H1 (cell line): ENCODE data around the gene L3MBTL2. TPM values are rescaled to one million over a fixed set of nuclear protein-coding genes. Genes with fewer than 3 reads are reported as not detected.

Experiments used
- CTCF ChIA-PET: fragments of 300-600 bp; sonication (Branson Sonifier 250); formaldehyde crosslinking; loops from one replicate; lab custom pipeline; 2021; ENCODE audit not compliant: partially characterized antibody; lab: Charles Lee
- POLR2A ChIA-PET: fragments of 300-600 bp; sonication (Branson Sonifier 250); formaldehyde crosslinking; loops from one replicate; lab custom pipeline; 2021; ENCODE audit warnings: inconsistent platforms; ENCODE audit not compliant: partially characterized antibody; lab: Charles Lee
- DNase-seq, 2 experiments: peaks; one replicate each; pipeline versions ENCODE4 v3.0.0 to v3.0.0-alpha.2; 2010 to 2022; ENCODE audit warnings: low spot score in 2 of 2, low read depth in 1 of 2, mixed read lengths in 1 of 2
- FAIRE-seq: peaks from 2 replicates; lab custom pipeline; 2011; peaks lifted over from hg19 to GRCh38; lab: Jason Lieb, UNC
- H2AFZ ChIP-seq: 2 replicates; pipeline ENCODE4 v1.8.1; 2012; ENCODE audit warnings: low read length, inconsistent platforms
- H2AK5ac ChIP-seq: 2 replicates; pipeline ENCODE4 v1.6.1; 2013; ENCODE audit warnings: low read depth, low read length
- H2BK120ac ChIP-seq: replicated peaks from 2 replicates; pipeline ENCODE3; 2013; ENCODE audit warnings: low read depth, low read length, inconsistent platforms
- H2BK12ac ChIP-seq: 2 replicates; pipeline ENCODE4 v1.6.1; 2013; ENCODE audit warnings: low read depth, low read length
- H2BK15ac ChIP-seq: 2 replicates; pipeline ENCODE4 v1.6.1; 2013; ENCODE audit warnings: low read length
- H2BK20ac ChIP-seq: 2 replicates; pipeline ENCODE4 v1.6.1; 2013; ENCODE audit warnings: low read length
- H2BK5ac ChIP-seq: 2 replicates; pipeline ENCODE4 v1.6.1; 2013; ENCODE audit warnings: low read depth, low read length
- H3K14ac ChIP-seq: 2 replicates; pipeline ENCODE4 v1.6.1; 2013; ENCODE audit warnings: inconsistent platforms; ENCODE audit not compliant: insufficient read length
- H3K18ac ChIP-seq: 2 replicates; pipeline ENCODE4 v1.6.1; 2013; ENCODE audit warnings: low read length; ENCODE audit errors: extremely low read depth
- H3K23ac ChIP-seq: 2 replicates; pipeline ENCODE4 v1.6.1; 2013; ENCODE audit warnings: inconsistent platforms; ENCODE audit not compliant: insufficient read length
- H3K23me2 ChIP-seq: 2 replicates; pipeline ENCODE4 v1.6.1; 2013; ENCODE audit warnings: low read depth, low read length
- H3K27ac ChIP-seq: 2 replicates; pipeline ENCODE4 v1.6.1; 2011; ENCODE audit warnings: low read depth, low read length, inconsistent platforms
- H3K27me3 ChIP-seq, 4 experiments: replicated peaks in 1 of 4; 1 replicate in 1 of 4; 2 replicates in 3 of 4; pipeline versions ENCODE4 v1.6.1 to v1.8.1; 2011 to 2013; ENCODE audit warnings: low read length in 3 of 4, mild to moderate bottlenecking in 3 of 4, inconsistent platforms in 2 of 4, mixed read lengths in 2 of 4, moderate library complexity in 1 of 4; ENCODE audit not compliant: control insufficient read depth in 3 of 4, insufficient read depth in 3 of 4; ENCODE audit errors: extremely low read depth in 1 of 4
- H3K36me3 ChIP-seq, 4 experiments: 2 replicates each; pipeline versions ENCODE4 v1.6.1 to v1.8.1; 2011 to 2013; ENCODE audit warnings: mild to moderate bottlenecking in 4 of 4, low read length in 3 of 4, moderate library complexity in 2 of 4, control low read depth in 1 of 4, inconsistent platforms in 1 of 4; ENCODE audit not compliant: insufficient read depth in 4 of 4, control insufficient read depth in 2 of 4
- H3K4ac ChIP-seq: replicated peaks from 2 replicates; pipeline ENCODE3; 2013; ENCODE audit warnings: low read length, low read depth, mixed read lengths, inconsistent platforms; ENCODE audit not compliant: insufficient read length
- H3K4me1 ChIP-seq, 4 experiments: replicated peaks in 1 of 4; 1 replicate in 1 of 4; 2 replicates in 3 of 4; pipeline versions ENCODE4 v1.6.1 to v1.8.1; 2011 to 2013; ENCODE audit warnings: low read length in 3 of 4, inconsistent platforms in 2 of 4, mixed read lengths in 1 of 4; ENCODE audit not compliant: insufficient read depth in 4 of 4, control insufficient read depth in 3 of 4
- H3K4me2 ChIP-seq, 2 experiments: 2 replicates each; pipeline versions ENCODE4 v1.6.1 to v1.8.1; 2011 to 2013; ENCODE audit warnings: low read depth in 2 of 2, low read length in 2 of 2, control low read depth in 1 of 2, inconsistent platforms in 1 of 2, mild to moderate bottlenecking in 1 of 2; ENCODE audit not compliant: insufficient read depth in 1 of 2
- H3K4me3 ChIP-seq, 4 experiments: fragments of 200-600, 300-600 bp in 1 of 4; sonication (generic), shearing (Covaris generic), sonication (Bioruptor Twin) in 1 of 4; 2 replicates each; pipeline versions ENCODE4 v1.5.1 to v1.8.1; 2011 to 2016; ENCODE audit warnings: low read length in 4 of 4, low read depth in 3 of 4, control low read depth in 2 of 4, inconsistent platforms in 2 of 4, mild to moderate bottlenecking in 2 of 4, mixed read lengths in 1 of 4, moderate library complexity in 1 of 4; ENCODE audit not compliant: insufficient read depth in 2 of 4; ENCODE audit errors: extremely low read depth in 1 of 4
- H3K56ac ChIP-seq: replicated peaks from 2 replicates; pipeline ENCODE3; 2013; ENCODE audit warnings: low read depth, mild to moderate bottlenecking, mixed read lengths, low read length, inconsistent platforms; ENCODE audit not compliant: insufficient read length
- H3K79me1 ChIP-seq: 2 replicates; pipeline ENCODE4 v1.6.1; 2013; ENCODE audit warnings: low read depth, low read length, control low read depth
- H3K79me2 ChIP-seq, 2 experiments: 2 replicates each; pipeline versions ENCODE4 v1.6.1 to v1.8.1; 2012 to 2013; ENCODE audit warnings: low read length in 2 of 2, mild to moderate bottlenecking in 2 of 2, inconsistent platforms in 1 of 2; ENCODE audit not compliant: insufficient read depth in 2 of 2, control insufficient read depth in 1 of 2
- H3K9ac ChIP-seq, 4 experiments: replicated peaks in 1 of 4; 1 replicate in 1 of 4; 2 replicates in 3 of 4; pipeline versions ENCODE4 v1.6.1 to v1.8.1; 2011 to 2013; ENCODE audit warnings: low read depth in 3 of 4, low read length in 3 of 4, control low read depth in 2 of 4, mild to moderate bottlenecking in 2 of 4, moderate library complexity in 2 of 4, inconsistent platforms in 1 of 4; ENCODE audit errors: extremely low read depth in 1 of 4
- H3K9me3 ChIP-seq, 2 experiments: 2 replicates each; pipeline versions ENCODE4 v1.6.1 to v1.8.1; 2012 to 2013; ENCODE audit warnings: mild to moderate bottlenecking in 2 of 2, moderate library complexity in 2 of 2, control low read depth in 1 of 2, inconsistent platforms in 1 of 2, low read depth in 1 of 2, low read length in 1 of 2, mixed read lengths in 1 of 2; ENCODE audit not compliant: insufficient read depth in 2 of 2
- H4K20me1 ChIP-seq, 2 experiments: replicated peaks in 1 of 2; 2 replicates each; pipeline versions ENCODE3 to v1.8.1; 2011 to 2013; ENCODE audit warnings: inconsistent platforms in 2 of 2, low read length in 2 of 2, mild to moderate bottlenecking in 1 of 2; ENCODE audit not compliant: insufficient read depth in 2 of 2, control insufficient read depth in 1 of 2
- H4K5ac ChIP-seq: 2 replicates; pipeline ENCODE4 v1.6.1; 2013; ENCODE audit warnings: low read length, low read depth, mixed read lengths, inconsistent platforms; ENCODE audit not compliant: insufficient read length
- H4K8ac ChIP-seq: 2 replicates; pipeline ENCODE4 v1.8.0; 2013; ENCODE audit warnings: mild to moderate bottlenecking, moderate library complexity, low read length, inconsistent platforms; ENCODE audit not compliant: insufficient read depth; ENCODE audit errors: extremely low read depth
- H4K91ac ChIP-seq: replicated peaks from 2 replicates; pipeline ENCODE3; 2013; ENCODE audit warnings: low read length, mixed read lengths, inconsistent platforms; ENCODE audit not compliant: insufficient read length
- ASH2L ChIP-seq: fragments of 200-600, 300-600 bp; sonication (generic); IDR thresholded peaks from one replicate; pipeline ENCODE4 v1.7.1; 2017; ENCODE audit warnings: low read length
- EGR1 ChIP-seq: IDR thresholded peaks from 2 replicates; pipeline ENCODE4 v1.6.1; 2011; ENCODE audit warnings: low read depth, low read length, borderline replicate concordance
- POLR2A ChIP-seq, 2 experiments: IDR thresholded peaks; 1 replicate in 1 of 2; 2 replicates in 1 of 2; pipeline ENCODE4 v1.6.1; 2011; ENCODE audit warnings: low read depth in 2 of 2, low read length in 2 of 2, mild to moderate bottlenecking in 2 of 2; ENCODE audit errors: control extremely low read depth in 1 of 2
- RFX5 ChIP-seq: IDR thresholded peaks from 2 replicates; pipeline ENCODE4 v1.6.1; 2011; ENCODE audit warnings: low read depth, low read length, improper control_type of control experiment, borderline replicate concordance
- SUZ12 ChIP-seq: fragments of 200-600 bp; sonication (generic); IDR thresholded peaks from 2 replicates; pipeline ENCODE4 v1.6.1; 2012; ENCODE audit warnings: mild to moderate bottlenecking, inconsistent platforms, low read length, moderate library complexity, mixed read lengths
- WGBS, 2 experiments: shearing (Covaris generic) in 1 of 2; methylation state at CpG; one replicate each; pipeline versions ENCODE4 v1.1.6 to v1.1.7; 2013 to 2015; ENCODE audit warnings: low lambda C conversion rate in 2 of 2, mixed read lengths in 2 of 2, inconsistent platforms in 1 of 2, low coverage in 1 of 2, missing lambda C conversion rate in 1 of 2; ENCODE audit not compliant: insufficient replicate concordance in 2 of 2, insufficient coverage in 1 of 2, insufficient read length in 1 of 2; ENCODE audit errors: extremely low coverage in 1 of 2, missing lambda C conversion rate in 1 of 2; 5-methylcytosine and 5-hydroxymethylcytosine counted together
- polyA plus RNA-seq, 7 experiments: library from polyadenylated mRNA; depleted of rRNA in 3 of 7; stranded (reverse) in 5 of 7; unstranded in 2 of 7; fragments of >200 nt in 5 of 7; fragments of 200-250 nt in 2 of 7; gene quantifications; 1 replicate in 5 of 7; 2 replicates in 1 of 7; 4 replicates in 1 of 7; pipeline versions ENCODE4 v1.2.1 to v1.2.3, GENCODE V29; 2011 to 2013; ENCODE audit warnings: missing spikeins in 2 of 7, mixed read lengths in 2 of 7
- total RNA-seq: library from RNA; stranded (reverse); fragmentation: NEBNext Ultra II Directional; extraction: Animal tissue kit (Norgen Biotek cat#: 25700); gene quantifications from 2 replicates; pipeline ENCODE4 v1.2.1, GENCODE V29; 2021

Gene L3MBTL2
- total and polyA plus RNA-seq, 2 of the 8 experiments (the other 6 are each of a cell fraction or from before 2014, with no cell fraction given) = 23.9 to 24.9 TPM

DNA sequence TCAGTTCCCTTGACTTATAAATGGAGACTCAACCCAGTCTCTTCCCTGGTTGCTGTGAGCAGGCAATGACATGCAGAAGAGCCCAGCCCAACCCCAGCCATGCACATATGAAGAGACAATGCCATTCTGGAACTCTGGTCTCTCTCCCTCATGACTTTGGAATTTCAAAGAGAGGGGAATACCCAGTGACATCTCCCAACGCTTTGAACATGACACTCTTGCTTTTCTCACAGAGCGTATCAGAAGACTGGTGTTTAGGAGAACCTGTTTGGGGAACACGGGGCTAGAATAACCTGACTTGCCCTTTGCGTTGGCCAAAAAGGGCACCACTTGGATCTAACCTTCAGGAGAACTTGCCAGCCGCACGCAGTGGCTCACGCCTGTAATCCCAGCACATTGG is 68.0 kb downstream of the L3MBTL2 start:
- Histone ChIP-seq H3K27me3 (no peaks in the 10 kb centered on the region), H3K36me3 (peaks cover 42 to 88% (median 67%) of the 10 kb centered on the region in 4 experiments), H3K27ac (no peak overlapping the region), H3K9ac (no peak overlapping the region), H4K91ac (no peak overlapping the region), H4K5ac (no peak overlapping the region), H2AK5ac (no peak overlapping the region), H3K56ac (no peak overlapping the region), H2BK20ac (no peak overlapping the region), H3K4me1 (no peaks in the 10 kb centered on the region), H3K4me3 (no peak overlapping the region), H3K4ac (no peak overlapping the region), H3K4me2 (no peak overlapping the region), H2AFZ (no peak overlapping the region), H3K79me1 (peaks cover 4% of the 10 kb centered on the region; the same call in 1 of the 2 replicates), H3K14ac (no peak overlapping the region), H2BK120ac (no peak overlapping the region), H3K9me3 (no peaks in the 10 kb centered on the region), H3K23me2 (no peaks in the 10 kb centered on the region; the same call in 1 of the 2 replicates), H3K79me2 (no peaks in the 10 kb centered on the region; a peak in 1 of 4 replicates), H2BK5ac (no peak overlapping the region), H2BK12ac (no peak overlapping the region), H3K18ac (no peak overlapping the region), H2BK15ac (no peak overlapping the region), H3K23ac (no peak overlapping the region), H4K8ac (no peak overlapping the region), H4K20me1 (peaks cover 7 to 9% of the 10 kb centered on the region in 2 experiments)
- no peak for FAIRE-seq
- ChIA-PET CTCF (no interaction called here), POLR2A (interaction anchor here (0.9 to 5.8 kb wide), 4 partner anchors 9 to 20 kb away, joined by 3 to 24 read pairs (median 4); no protein-coding TSS in a partner anchor)
- WGBS, 2 experiments = 92% methylated on average over 7 of the region's 7 CpGs; no CpG with 5 or more reads in 1 of the 2 experiments
- no peak for DNase-seq
- TF ChIP-seq ASH2L = no peak
- no peak for TF ChIP-seq POLR2A (IDR thresholded peaks at IDR 0.05; ENCODE audit: control extremely low read depth in 1 of 2, low read depth in 2 of 2, low read length in 2 of 2)
- TF ChIP-seq EGR1 = no peak
- TF ChIP-seq RFX5 = no peak
- TF ChIP-seq SUZ12 = no peak
